Coronary artery (tissue), 2 donors: ENCODE data around the gene SAMM50.

ENCODE experiments used
- DNase-seq: peaks from one replicate; pipeline ENCODE4 v3.0.0-alpha.2; 2017; ENCODE audit warnings: low spot score
- H3K27ac ChIP-seq, 2 donors: fragments of 200-600 bp; sonication (generic); one replicate each; pipeline ENCODE4 v1.5.1; 2016 to 2019
- H3K4me3 ChIP-seq: fragments of 200-600 bp; sonication (generic); 2 replicates; pipeline ENCODE4 v1.5.1; 2016; ENCODE audit warnings: mild to moderate bottlenecking, moderate library complexity
- TF ChIP-seq, protein P1 (sequence below): fragments of 200-600 bp; sonication (generic); IDR thresholded peaks from one replicate; pipeline ENCODE4 v1.5.1; 2019; ENCODE audit warnings: antibody characterized with exemption

SAMM50 gene

DNA sequence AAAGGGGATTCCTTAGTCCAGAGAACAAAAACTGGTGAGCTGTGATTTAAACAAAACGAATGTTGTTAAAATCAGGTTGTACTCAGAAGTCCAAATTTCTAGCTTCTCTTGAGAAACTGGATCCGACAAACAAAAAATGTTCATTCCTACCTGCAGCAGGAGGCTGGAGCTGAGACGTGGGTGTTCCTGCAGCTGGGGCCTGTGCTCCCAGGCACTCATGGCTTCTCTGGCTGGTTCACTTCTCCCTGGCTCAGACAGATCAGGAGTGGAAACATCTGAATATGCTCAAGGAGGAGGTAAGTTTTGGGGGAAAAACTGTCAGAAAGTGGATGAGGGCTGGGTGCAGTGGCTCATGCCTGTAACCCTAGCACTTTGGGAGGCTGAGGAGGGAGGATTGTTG is 44.1 kb downstream of the SAMM50 start:
- DNase-seq = no peak
- no peak overlapping the region for H3K4me3 ChIP-seq
- TF ChIP-seq, protein P1, sequence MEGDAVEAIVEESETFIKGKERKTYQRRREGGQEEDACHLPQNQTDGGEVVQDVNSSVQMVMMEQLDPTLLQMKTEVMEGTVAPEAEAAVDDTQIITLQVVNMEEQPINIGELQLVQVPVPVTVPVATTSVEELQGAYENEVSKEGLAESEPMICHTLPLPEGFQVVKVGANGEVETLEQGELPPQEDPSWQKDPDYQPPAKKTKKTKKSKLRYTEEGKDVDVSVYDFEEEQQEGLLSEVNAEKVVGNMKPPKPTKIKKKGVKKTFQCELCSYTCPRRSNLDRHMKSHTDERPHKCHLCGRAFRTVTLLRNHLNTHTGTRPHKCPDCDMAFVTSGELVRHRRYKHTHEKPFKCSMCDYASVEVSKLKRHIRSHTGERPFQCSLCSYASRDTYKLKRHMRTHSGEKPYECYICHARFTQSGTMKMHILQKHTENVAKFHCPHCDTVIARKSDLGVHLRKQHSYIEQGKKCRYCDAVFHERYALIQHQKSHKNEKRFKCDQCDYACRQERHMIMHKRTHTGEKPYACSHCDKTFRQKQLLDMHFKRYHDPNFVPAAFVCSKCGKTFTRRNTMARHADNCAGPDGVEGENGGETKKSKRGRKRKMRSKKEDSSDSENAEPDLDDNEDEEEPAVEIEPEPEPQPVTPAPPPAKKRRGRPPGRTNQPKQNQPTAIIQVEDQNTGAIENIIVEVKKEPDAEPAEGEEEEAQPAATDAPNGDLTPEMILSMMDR = no peak
- H3K27ac ChIP-seq = no peak overlapping the region

DNA sequence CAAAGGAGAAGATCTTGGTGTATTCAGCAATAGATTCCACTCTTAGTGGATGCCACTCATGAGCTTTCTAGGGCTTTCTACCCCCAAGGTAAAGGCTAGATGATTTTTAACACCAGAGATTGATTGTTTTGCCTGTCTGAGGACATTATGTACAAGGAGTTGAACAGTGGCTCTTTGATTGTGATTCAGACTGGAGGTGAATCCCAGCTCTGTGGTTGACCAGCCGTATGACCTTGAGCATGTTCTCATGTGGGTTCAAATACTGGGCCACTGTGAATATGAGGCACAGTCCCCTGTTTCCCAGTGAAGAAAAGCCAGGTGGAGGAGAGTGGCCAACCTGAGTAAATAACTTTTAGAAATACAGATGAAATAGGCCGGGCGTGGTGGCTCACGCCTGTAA is 44.9 kb downstream of the SAMM50 start:
- H3K4me3 ChIP-seq = no peak overlapping the region
- no peak overlapping the region for H3K27ac ChIP-seq
- no peak for DNase-seq
- TF ChIP-seq, protein P1 = no peak

DNA sequence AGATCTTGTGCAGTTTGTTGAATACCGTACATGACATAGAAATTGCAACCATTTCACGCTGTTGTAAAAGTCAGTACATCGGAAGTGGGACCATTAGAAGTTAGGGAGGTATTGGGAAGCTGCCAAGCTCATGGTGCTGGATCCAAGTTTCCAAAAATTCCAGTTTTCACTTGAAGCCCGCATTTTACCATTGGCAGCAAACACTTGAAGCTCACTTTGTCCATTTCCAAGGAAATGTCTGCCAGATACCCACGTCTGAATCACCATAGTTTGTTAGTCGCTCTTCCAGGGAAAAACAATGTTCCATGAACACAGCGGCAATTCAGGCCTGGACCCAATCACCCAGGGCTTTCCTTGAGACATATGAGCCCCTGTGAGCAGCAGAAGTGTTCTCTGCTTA is 46.3 kb downstream of the SAMM50 start:
- Histone ChIP-seq H3K4me3 (no peak overlapping the region), H3K27ac (no peak overlapping the region)
- no peak for DNase-seq
- TF ChIP-seq, protein P1 = no peak

DNA sequence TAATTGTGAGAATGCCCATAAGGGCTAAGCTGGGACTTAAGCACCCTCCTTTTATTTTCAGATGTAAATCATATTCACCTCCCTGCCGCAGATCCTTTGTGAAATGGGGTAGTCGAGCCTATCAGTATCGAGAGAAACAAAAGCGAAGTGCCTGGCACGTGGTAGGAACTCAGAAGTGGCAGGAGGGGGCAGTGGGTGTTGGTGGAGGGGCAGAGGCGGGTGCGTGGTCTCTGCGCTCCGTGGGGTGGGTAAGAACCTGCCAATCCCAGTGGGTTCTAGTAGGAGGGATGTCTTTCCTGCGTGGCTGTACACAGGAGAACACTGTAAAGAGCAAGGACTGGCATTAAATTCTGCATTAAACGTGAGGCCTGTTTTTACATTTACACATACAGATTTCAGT is 47.1 kb downstream of the SAMM50 start:
- Histone ChIP-seq H3K27ac (no peak overlapping the region), H3K4me3 (no peak overlapping the region)
- TF ChIP-seq, protein P1 = no peak
- DNase-seq = no peak

DNA sequence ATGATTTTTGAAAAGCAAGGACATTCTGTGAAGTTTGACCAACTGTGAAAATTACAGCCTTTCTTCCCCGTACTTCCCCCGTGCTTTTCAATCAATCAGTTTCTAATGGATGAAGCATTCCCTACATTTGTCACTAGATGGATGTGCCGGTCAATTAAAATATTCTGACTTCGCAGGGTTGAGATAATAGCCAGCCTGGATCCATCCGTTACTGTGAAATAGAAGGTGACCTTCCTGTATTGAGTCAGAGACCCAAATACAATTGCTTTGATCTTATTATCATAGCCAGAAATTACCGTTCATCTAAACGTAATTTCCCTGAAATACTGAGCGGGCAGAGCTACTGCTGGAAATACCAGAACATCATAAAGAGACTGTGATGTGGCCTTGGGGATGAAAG is 47.8 kb downstream of the SAMM50 start:
- H3K4me3 ChIP-seq = no peak overlapping the region
- TF ChIP-seq, protein P1 = no peak
- no peak overlapping the region for H3K27ac ChIP-seq
- DNase-seq = no peak

DNA sequence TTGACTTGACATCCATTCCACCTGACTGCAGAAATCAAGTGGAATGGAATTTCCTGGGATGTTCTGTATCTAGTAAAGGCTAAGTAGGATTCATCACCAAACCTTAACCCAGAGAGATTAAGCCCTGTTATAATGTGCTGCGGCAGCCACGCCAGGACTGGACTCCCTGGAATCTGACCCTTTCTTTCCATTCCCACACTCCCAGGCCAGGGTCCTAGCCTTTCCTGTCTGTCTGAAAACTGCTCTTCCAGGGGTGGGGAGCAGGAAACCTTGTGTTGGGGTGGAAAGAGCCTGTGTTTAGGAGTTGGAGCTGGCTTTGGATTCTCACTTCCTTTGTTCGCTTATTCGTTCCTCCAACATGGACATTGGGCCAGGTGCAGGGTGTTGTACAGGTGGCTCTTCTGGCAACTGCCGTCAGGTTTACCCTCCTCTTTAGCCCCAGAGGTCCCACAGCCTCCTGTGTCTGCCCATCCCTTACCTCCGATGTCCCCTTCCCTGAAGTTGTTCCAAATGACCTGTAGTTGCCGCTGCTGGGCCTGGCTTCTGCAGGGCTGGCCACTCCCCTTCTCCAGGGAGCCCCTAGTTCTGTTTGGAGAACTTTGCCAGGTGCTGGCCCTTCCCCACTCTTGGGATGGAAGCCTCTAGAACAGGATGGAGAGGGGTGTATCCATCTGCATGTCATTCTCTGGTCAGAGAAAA is 48.3 kb downstream of the SAMM50 start:
- TF ChIP-seq, protein P1 = no peak
- Histone ChIP-seq H3K27ac (no peak overlapping the region), H3K4me3 (no peak overlapping the region)
- DNase-seq = no peak

DNA sequence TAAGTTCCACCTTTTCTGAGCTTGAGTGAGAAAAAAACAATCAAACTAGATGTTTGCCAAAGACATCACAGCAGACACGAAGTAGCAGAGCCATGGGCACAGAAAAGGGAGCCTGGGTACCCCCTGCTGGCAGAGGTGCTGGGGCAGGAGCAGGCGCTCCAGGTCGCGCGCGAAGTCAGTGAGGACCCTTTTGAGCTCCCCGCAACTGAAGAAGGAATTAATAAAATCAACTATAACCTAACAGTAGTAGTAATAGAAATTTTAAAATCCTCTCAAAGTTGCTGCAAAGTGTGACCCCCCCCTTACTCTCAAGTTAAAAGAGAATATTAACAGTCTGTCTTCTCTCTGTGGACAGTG is 48.8 kb downstream of the SAMM50 start:
- no peak overlapping the region for H3K27ac ChIP-seq
- H3K4me3 ChIP-seq = no peak overlapping the region
- no peak for DNase-seq

More for the DNA sequence above, 48.8 kb downstream of the SAMM50 start:
- TF ChIP-seq, protein P1 = no peak
